GM12892 (cell line): ENCODE data around the gene SLC18B1.

Source experiments
- POLR2A ChIP-seq: IDR thresholded peaks from 2 replicates; pipeline ENCODE4 v1.6.1; 2011; ENCODE audit warnings: low read depth, low read length, control low read depth
- POLR2AphosphoS5 ChIP-seq: IDR thresholded peaks from 2 replicates; pipeline ENCODE4 v1.6.1; 2011; ENCODE audit warnings: low read depth, low read length, control low read depth

DNA sequence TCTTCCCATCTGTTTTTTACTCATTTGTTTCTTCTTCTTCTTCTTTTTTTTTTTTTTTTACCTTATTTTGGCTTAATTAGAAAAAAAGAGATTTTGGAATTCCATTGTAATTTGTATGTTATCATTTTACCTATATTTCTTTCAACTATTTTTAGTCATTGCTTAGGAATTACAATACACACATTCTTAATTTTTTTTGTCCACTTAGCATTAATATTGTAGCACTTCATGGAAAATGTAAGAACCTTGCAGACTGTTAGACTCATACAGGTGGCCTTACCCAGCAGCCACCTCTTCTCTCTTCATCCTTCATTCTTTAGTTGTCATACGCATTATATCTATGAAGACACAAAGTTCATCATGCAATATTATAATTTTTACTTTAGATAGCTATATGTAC is 5.8 kb upstream of the SLC18B1 start:
- TF ChIP-seq POLR2AphosphoS5 (no peak), POLR2A (no peak)
